Large intestine (tissue), 3 donors: ENCODE data around the gene SIK3. TPM values are rescaled to one million over a fixed set of nuclear protein-coding genes. Genes with fewer than 3 reads are reported as not detected.
A peak's percentile ranks its signal among the peaks of the same experiment; 100 is the strongest.

Source experiments
- DNase-seq, 2 donors: peaks; one replicate each; pipeline versions ENCODE4 v3.0.0 to v3.0.0-alpha.2; 2013
- H3K27ac ChIP-seq: one replicate; pipeline ENCODE4 v1.5.1; 2013; ENCODE audit warnings: low read length
- H3K27me3 ChIP-seq: 2 replicates; pipeline ENCODE4 v1.6.1; 2013; ENCODE audit warnings: low read length; ENCODE audit not compliant: control insufficient read depth, insufficient read depth
- H3K36me3 ChIP-seq: 2 replicates; pipeline ENCODE4 v1.6.1; 2013; ENCODE audit warnings: low read length; ENCODE audit not compliant: control insufficient read depth, insufficient read depth
- H3K4me1 ChIP-seq: one replicate; pipeline ENCODE4 v1.6.1; 2013; ENCODE audit warnings: low read length; ENCODE audit not compliant: control insufficient read depth, insufficient read depth
- H3K4me3 ChIP-seq: one replicate; pipeline ENCODE4 v1.5.1; 2013; ENCODE audit warnings: low read length
- H3K9me3 ChIP-seq: one replicate; pipeline ENCODE4 v1.6.1; 2013; ENCODE audit warnings: mild to moderate bottlenecking, low read depth, low read length, moderate library complexity; ENCODE audit not compliant: control insufficient read depth
- WGBS: methylation state at CpG from one replicate; pipeline ENCODE4 v1.1.5; 2013; ENCODE audit warnings: low lambda C conversion rate; ENCODE audit not compliant: insufficient coverage; 5-methylcytosine and 5-hydroxymethylcytosine counted together
- polyA plus RNA-seq: library from polyadenylated mRNA; unstranded; fragments of 120-200 nt; gene quantifications from one replicate; pipeline ENCODE4 v1.2.1, GENCODE V29; 2013

The SIK3 gene
- polyA plus RNA-seq, 1 donor, result 34.6 TPM

DNA sequence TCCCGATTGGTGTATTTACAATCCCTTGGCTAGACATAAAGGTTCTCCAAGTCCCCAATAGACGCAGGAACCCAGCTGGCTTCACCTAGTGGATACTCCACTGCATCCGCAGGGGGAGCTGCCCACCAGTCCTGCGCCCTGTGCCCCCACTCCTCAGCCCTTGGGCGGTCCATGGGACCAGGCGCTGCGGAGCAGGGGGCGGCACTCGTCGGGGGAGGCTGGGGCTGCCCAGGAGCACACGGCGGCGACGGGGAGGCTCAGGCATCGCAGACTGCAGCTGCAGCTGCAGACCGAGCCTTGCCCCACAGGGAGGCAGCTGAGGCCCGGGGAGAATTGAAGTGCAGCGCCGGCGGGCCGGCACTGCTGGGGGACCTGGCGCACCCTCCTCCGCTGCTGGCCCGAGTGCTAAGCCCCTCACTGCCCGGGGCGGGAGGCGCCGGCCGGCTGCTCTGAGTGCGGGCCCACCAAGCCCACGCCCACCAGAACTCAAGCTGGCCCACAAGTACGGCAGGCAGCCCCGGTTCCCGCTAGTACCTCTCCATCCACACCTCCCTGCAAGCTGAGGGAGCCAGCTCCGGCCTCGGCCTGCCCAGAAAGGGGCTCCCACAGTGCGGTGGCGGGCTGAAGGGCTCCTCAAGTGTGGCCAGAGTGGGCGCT lies 12.2 kb upstream of the SIK3 start:
- Histone ChIP-seq H3K4me3 (no peak overlapping the region), H3K27me3 (no peaks in the 10 kb centered on the region), H3K9me3 (peaks cover 5% of the 10 kb centered on the region), H3K36me3 (no peaks in the 10 kb centered on the region), H3K27ac (no peak overlapping the region), H3K4me1 (no peaks in the 10 kb centered on the region)
- DNase-seq, result no peak
- WGBS, result no CpG with 5 or more reads among the region's 39 CpGs

- 60% methylated on average over 1 of the region's 5 CpGs for WGBS
- no peaks in the 10 kb centered on the region for H3K27me3 ChIP-seq
- no peak for DNase-seq
- H3K36me3 ChIP-seq, result no peaks in the 10 kb centered on the region
- no peak overlapping the region for H3K27ac ChIP-seq
- H3K9me3 ChIP-seq, result peaks cover 5% of the 10 kb centered on the region
- H3K4me3 ChIP-seq, result no peak overlapping the region
- no peaks in the 10 kb centered on the region for H3K4me1 ChIP-seq
These were observed 9.7 kb upstream of the SIK3 start for GRCh38 chr11:117107701-117108590.

- H3K4me3 ChIP-seq, result no peak overlapping the region
- no peaks in the 10 kb centered on the region for H3K36me3 ChIP-seq
- DNase-seq, result no peak
- peaks cover 15% of the 10 kb centered on the region for H3K4me1 ChIP-seq
- no peaks in the 10 kb centered on the region for H3K9me3 ChIP-seq
- WGBS, result 92% methylated on average over 2 of the region's 3 CpGs
- no peaks in the 10 kb centered on the region for H3K27me3 ChIP-seq
- no peak overlapping the region for H3K27ac ChIP-seq
These were observed 2.3 kb upstream of the SIK3 start for GRCh38 chr11:117100556-117100955.

DNA sequence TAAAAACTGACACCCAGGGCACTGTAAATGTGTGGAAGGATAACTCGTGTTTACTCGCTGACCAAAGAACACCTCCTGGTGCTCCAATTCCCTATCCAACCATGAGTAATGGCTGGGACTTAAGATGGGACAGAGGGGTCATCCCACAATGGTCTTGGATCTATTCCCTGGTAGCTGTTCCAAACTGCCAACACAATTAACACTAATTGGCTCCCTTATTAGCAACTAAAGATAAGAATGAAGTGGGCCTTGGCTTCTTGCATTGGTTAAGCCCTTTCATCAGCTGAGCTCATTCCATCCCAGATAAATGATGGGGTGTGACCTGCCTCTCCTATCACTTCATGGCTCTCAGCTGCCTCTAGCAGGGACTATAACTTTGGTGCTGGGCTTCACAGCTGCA lies 1.5 kb upstream of the SIK3 start:
- Histone ChIP-seq H3K4me1 (peaks cover 18% of the 10 kb centered on the region), H3K4me3 (no peak overlapping the region), H3K36me3 (no peaks in the 10 kb centered on the region), H3K9me3 (no peaks in the 10 kb centered on the region), H3K27ac (no peak overlapping the region), H3K27me3 (no peaks in the 10 kb centered on the region)
- DNase-seq, result peak in 1 of 2 donors; percentile 39
- WGBS, result no CpG with 5 or more reads among the region's 2 CpGs

DNA sequence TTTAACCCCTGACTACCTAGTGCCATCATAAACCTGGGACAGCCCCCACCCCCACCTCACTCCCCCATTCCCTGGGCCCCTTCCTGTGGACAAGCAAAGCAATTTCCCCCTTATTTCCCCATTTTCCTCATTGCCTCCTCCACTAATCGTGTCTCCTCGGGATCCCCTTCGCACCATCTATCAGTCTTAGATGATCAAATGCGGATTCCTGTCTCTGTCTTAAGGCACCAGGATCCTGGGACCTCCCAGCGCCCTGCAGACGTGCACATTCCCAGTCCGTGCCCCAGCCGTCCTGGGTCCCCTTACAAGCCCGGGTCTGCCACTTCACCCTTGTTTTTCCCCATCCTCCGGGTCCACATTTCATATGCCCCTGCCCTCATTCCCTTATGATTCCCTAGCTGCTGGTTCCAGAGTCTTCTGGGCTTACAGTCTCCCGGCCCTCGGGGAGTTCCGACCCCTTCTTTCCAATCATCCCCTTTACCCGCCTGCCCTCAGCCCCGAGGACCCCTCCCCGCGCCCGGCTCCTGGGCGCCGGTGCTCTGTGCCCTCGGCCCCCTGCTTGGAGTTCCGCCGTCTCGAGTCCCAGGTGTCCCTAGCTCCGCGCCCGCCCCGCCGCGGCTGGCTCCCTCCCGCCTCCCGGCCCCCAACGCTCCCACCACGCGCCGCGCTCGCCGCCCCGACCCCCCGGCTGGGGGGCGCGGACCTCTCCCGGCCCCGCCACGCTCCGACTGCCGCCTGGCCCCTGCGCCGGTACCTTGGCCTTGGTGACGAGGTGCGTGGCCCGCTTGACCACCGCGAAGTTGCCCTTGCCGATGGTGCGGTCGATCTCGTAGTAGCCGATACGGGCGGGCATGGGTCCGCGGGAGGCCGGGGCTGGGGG lies 599 bp downstream of the SIK3 start:
- Histone ChIP-seq H3K9me3 (no peaks in the 10 kb centered on the region), H3K4me1 (peaks cover 18% of the 10 kb centered on the region), H3K27me3 (no peaks in the 10 kb centered on the region), H3K4me3 (peak overlapping the region; percentile 90), H3K36me3 (no peaks in the 10 kb centered on the region), H3K27ac (peak overlapping the region; percentile 90)
- 0% methylated on average over 2 of the region's 65 CpGs for WGBS
- peak in 1 of 2 donors; percentile 68 for DNase-seq

DNA sequence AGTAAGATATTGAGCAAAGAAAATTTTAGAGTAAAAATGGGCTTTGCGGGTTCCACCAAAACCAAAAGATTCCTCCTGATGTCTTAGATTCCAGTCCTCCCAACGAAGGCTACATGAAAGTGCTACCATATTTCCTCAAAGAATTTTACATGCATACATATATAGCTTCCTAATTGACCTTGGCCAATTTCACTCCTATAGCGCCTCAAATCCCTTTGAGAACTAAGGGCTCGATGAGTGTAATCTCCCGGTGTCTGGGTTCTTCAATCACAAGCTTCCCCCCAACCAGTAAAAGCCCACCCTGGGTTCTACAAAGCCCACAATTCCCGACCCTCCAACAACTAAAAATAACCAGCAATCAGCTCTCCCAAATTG lies 1.2 kb downstream of the SIK3 start:
- peak in 1 of 2 donors; percentile 27 for DNase-seq
- no peaks in the 10 kb centered on the region for H3K9me3 ChIP-seq
- H3K27ac ChIP-seq, result peak overlapping the region; percentile 90
- WGBS, result 70% methylated on average over 2 of the region's 6 CpGs
- no peaks in the 10 kb centered on the region for H3K27me3 ChIP-seq
- H3K36me3 ChIP-seq, result no peaks in the 10 kb centered on the region
- H3K4me1 ChIP-seq, result peaks cover 18% of the 10 kb centered on the region
- H3K4me3 ChIP-seq, result peak overlapping the region; percentile 90

DNA sequence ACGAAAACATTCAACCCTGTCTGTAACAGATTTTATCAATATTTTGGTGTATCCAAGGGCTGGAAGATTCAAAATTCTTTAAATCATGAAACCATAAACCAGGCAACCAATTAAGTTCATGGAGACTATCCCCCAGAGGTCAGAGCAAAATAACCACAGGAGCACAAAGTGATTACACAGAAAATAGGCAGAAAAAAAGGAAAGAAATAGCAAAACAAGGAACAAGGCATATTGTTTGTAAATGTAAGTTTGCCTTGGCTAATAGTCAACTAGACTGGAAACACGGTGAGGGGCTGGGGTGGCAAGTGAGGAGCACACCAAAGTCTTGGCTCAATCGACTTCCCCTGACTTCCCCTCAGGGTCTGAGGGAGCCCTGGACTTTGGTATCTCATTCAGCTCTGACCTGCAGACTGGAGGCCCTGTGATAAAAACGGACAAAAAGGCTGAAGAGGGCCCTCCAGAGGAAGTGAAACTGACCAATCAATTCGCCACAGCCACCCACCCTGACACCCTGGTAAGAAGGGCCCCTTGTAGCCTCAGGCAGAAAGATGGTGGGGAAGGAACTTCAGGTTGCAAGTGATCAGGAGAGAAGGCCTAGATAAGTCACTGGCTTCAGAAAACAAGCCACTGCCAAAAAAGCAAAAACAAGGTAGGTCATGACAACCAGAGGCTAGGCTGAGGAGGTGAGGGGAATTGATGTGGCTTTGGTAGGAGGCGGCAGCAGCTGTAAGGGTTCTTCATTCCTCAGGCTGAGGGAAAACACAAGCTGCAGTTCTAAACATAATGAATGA lies 1.8 kb downstream of the SIK3 start:
- WGBS, result 100% methylated on average over 1 of the region's 6 CpGs

DNA sequence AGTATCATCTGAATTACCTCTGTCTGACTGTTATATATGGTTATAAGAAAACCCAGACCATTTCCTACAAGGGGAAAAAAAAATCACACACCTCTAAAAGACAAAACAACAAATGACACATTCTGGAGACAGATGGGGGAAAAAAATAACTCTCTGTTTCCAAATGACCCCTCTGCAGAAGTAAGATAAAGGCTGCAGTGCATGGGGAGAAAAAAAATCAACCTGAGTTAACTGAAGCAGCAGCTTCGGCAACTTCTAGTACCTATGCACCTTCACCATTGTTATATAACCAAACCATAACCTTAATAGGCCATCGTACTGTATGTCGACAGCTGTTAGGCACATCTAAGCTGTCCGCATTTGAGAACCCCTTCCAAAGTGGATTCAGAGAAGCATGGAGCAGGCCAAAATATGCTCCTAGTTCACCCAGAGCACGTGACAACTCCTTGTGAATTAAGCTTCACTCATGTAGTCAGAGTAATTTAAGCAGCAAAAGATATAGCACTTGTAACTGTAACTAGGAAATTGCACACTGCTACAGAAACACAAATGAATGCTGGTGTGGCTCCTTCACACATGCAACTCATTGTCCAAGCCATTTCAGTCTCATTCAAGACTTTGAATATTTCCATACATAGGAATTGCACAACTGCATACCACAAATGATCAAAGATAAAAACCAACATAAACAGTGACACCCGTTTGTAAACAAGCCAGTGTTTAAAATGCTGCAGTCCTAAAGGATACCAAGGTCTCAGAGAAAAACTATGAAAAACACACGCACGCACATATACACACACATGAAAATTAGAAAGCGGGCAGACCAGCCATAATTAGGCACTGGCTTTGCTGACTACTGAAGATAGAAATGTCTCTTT lies 2.7 kb downstream of the SIK3 start:
- DNase-seq, result peak in 1 of 2 donors; percentile 43
- no peak overlapping the region for H3K4me3 ChIP-seq

More for the DNA sequence above, 1.8 kb downstream of the SIK3 start:
- H3K36me3 ChIP-seq, result no peaks in the 10 kb centered on the region
- H3K27me3 ChIP-seq, result no peaks in the 10 kb centered on the region
- peaks cover 18% of the 10 kb centered on the region for H3K4me1 ChIP-seq
- H3K27ac ChIP-seq, result peak overlapping the region; percentile 90
- H3K9me3 ChIP-seq, result no peaks in the 10 kb centered on the region
- peak; percentile 39 to 75 for DNase-seq
- peak overlapping the region; percentile 90 for H3K4me3 ChIP-seq

DNA sequence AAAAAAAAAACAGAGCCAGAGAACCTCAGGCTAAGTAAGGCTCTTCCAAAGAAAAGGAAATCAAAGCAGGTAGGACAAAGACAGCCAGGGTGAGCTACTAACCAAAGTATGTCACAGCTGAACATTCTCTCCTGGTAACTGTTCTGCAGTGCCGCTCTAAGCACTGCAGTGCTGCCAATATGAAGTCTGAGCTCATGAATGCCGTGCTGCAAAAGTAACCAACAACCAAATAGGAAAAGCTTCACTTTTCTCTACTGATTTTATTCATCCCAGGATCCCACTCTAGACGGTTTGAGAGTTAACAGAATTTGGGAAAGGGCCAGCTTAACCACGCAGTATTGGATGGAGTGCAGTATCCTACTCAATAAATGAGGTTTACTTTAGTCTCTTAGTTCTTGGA lies 3.5 kb downstream of the SIK3 start:
- Histone ChIP-seq H3K4me3 (no peak overlapping the region), H3K27me3 (no peaks in the 10 kb centered on the region), H3K4me1 (peaks cover 18% of the 10 kb centered on the region), H3K9me3 (no peaks in the 10 kb centered on the region), H3K36me3 (no peaks in the 10 kb centered on the region), H3K27ac (no peak overlapping the region)
- no CpG with 5 or more reads among the region's 4 CpGs for WGBS
- DNase-seq, result no peak

More for the DNA sequence above, 2.7 kb downstream of the SIK3 start:
- H3K4me1 ChIP-seq, result peaks cover 18% of the 10 kb centered on the region
- no peaks in the 10 kb centered on the region for H3K27me3 ChIP-seq
- peak overlapping the region; percentile 90 for H3K27ac ChIP-seq
- H3K36me3 ChIP-seq, result no peaks in the 10 kb centered on the region
- WGBS, result no CpG with 5 or more reads among the region's 9 CpGs
- no peaks in the 10 kb centered on the region for H3K9me3 ChIP-seq
